HEK293 (cell line): ENCODE measurements around the gene OR12D1.
A peak's percentile ranks its signal among the peaks of the same experiment; 100 is the strongest.

ENCODE experiments used
- CTCF ChIA-PET: fragments of 350-600 bp; formaldehyde crosslinking; extraction: SDS; loops from one replicate; lab custom pipeline; 2021; ENCODE audit warnings: antibody characterized with exemption; lab: Yijun Ruan, JAX
- POLR2A ChIA-PET: fragments of 300-600 bp; formaldehyde crosslinking; extraction: SDS; loops from one replicate; lab custom pipeline; 2020; ENCODE audit warnings: antibody characterized with exemption, inconsistent platforms; lab: Yijun Ruan, JAX
- H3K27ac ChIP-seq: fragments of 200-500 bp; sonication (Bioruptor generic); 2 replicates; pipeline ENCODE4 v1.5.1; 2014; ENCODE audit warnings: low read depth, low read length, control low read depth, inconsistent platforms; ENCODE audit errors: extremely low read depth
- H3K36me3 ChIP-seq, 2 experiments: fragments of 200-500 bp in 1 of 2; sonication (Bioruptor generic) in 1 of 2; 1 replicate in 1 of 2; 2 replicates in 1 of 2; pipeline ENCODE4 v1.5.1; 2014 to 2017; ENCODE audit warnings: inconsistent platforms in 2 of 2, low read length in 2 of 2; ENCODE audit not compliant: control insufficient read depth in 2 of 2, insufficient read depth in 1 of 2
- H3K4me1 ChIP-seq: fragments of 200-500 bp; sonication (Bioruptor generic); 2 replicates; pipeline ENCODE4 v1.5.1; 2014; ENCODE audit warnings: mild to moderate bottlenecking, low read length, inconsistent platforms; ENCODE audit not compliant: control insufficient read depth, insufficient read depth
- H3K4me3 ChIP-seq: 2 replicates; pipeline ENCODE4 v1.5.1; 2011; ENCODE audit warnings: low read depth, mild to moderate bottlenecking, control low read depth, low read length, moderate library complexity
- H3K9me3 ChIP-seq: fragments of 200-500 bp; sonication (Bioruptor generic); 2 replicates; pipeline ENCODE4 v1.5.1; 2014; ENCODE audit warnings: low read depth, low read length, inconsistent platforms; ENCODE audit not compliant: control insufficient read depth, insufficient read depth
- KLF16 ChIP-seq: fragments of 450-650 bp; formaldehyde crosslinking; IDR thresholded peaks from 2 replicates; pipeline ENCODE4 v1.5.1; 2017; ENCODE audit warnings: missing biosample characterization, missing genetic modification characterization
- SCRT1 ChIP-seq: fragments of 450-650 bp; formaldehyde crosslinking; IDR thresholded peaks from 2 replicates; pipeline ENCODE4 v1.5.1; 2016; ENCODE audit warnings: missing biosample characterization, missing genetic modification characterization, borderline replicate concordance
- SCRT2 ChIP-seq: fragments of 450-650 bp; formaldehyde crosslinking; IDR thresholded peaks from 2 replicates; pipeline ENCODE4 v1.5.1; 2016; ENCODE audit warnings: missing biosample characterization, missing genetic modification characterization
- SP3 ChIP-seq: fragments of 450-650 bp; formaldehyde crosslinking; IDR thresholded peaks from 2 replicates; pipeline ENCODE4 v1.5.1; 2016; ENCODE audit warnings: missing biosample characterization, missing genetic modification characterization
- YY2 ChIP-seq: fragments of 450-650 bp; formaldehyde crosslinking; IDR thresholded peaks from 2 replicates; pipeline ENCODE4 v1.5.1; 2016; ENCODE audit warnings: missing biosample characterization, missing genetic modification characterization
- ZBTB11 ChIP-seq: fragments of 450-650 bp; formaldehyde crosslinking; conservative IDR thresholded peaks from 2 replicates; pipeline ENCODE4 v1.5.1; 2016; ENCODE audit warnings: low read depth, missing biosample characterization, missing genetic modification characterization
- ZBTB17 ChIP-seq: fragments of 450-650 bp; formaldehyde crosslinking; IDR thresholded peaks from 2 replicates; pipeline ENCODE4 v1.5.1; 2016; ENCODE audit warnings: missing biosample characterization, missing genetic modification characterization
- ZBTB48 ChIP-seq: fragments of 450-650 bp; formaldehyde crosslinking; IDR thresholded peaks from 2 replicates; pipeline ENCODE4 v1.5.1; 2016; ENCODE audit warnings: missing biosample characterization, missing genetic modification characterization
- ZBTB49 ChIP-seq: fragments of 450-650 bp; formaldehyde crosslinking; IDR thresholded peaks from 2 replicates; pipeline ENCODE4 v1.5.1; 2016; ENCODE audit warnings: missing biosample characterization, missing genetic modification characterization, low read depth
- ZFHX2 ChIP-seq: fragments of 450-650 bp; formaldehyde crosslinking; conservative IDR thresholded peaks from 2 replicates; pipeline ENCODE4 v1.5.1; 2016; ENCODE audit warnings: missing biosample characterization, missing genetic modification characterization
- ZNF174 ChIP-seq: fragments of 450-650 bp; formaldehyde crosslinking; IDR thresholded peaks from 2 replicates; pipeline ENCODE4 v1.5.0; 2017; ENCODE audit warnings: missing biosample characterization, mild to moderate bottlenecking, missing genetic modification characterization
- ZNF416 ChIP-seq: fragments of 450-650 bp; formaldehyde crosslinking; IDR thresholded peaks from 2 replicates; pipeline ENCODE4 v1.5.1; 2016; ENCODE audit warnings: missing biosample characterization, missing genetic modification characterization
- ZNF510 ChIP-seq: fragments of 450-650 bp; formaldehyde crosslinking; IDR thresholded peaks from 2 replicates; pipeline ENCODE4 v1.5.1; 2018; ENCODE audit warnings: mild to moderate bottlenecking, missing genetic modification characterization, missing biosample characterization; ENCODE audit not compliant: insufficient replicate concordance
- ZNF544 ChIP-seq: fragments of 450-650 bp; formaldehyde crosslinking; IDR thresholded peaks from 2 replicates; pipeline ENCODE4 v1.5.0; 2017; ENCODE audit warnings: missing biosample characterization, missing genetic modification characterization
- ZNF624 ChIP-seq: fragments of 450-650 bp; formaldehyde crosslinking; IDR thresholded peaks from 2 replicates; pipeline ENCODE4 v1.5.1; 2017; ENCODE audit warnings: missing biosample characterization, missing genetic modification characterization
- ZNF654 ChIP-seq: fragments of 450-650 bp; formaldehyde crosslinking; IDR thresholded peaks from 2 replicates; pipeline ENCODE4 v1.5.1; 2016; ENCODE audit warnings: low read depth, missing biosample characterization, missing genetic modification characterization
- ZNF670 ChIP-seq: fragments of 450-650 bp; formaldehyde crosslinking; IDR thresholded peaks from 2 replicates; pipeline ENCODE4 v1.5.1; 2016; ENCODE audit warnings: missing biosample characterization, missing genetic modification characterization, low read depth
- ZNF768 ChIP-seq: fragments of 450-650 bp; formaldehyde crosslinking; IDR thresholded peaks from 2 replicates; pipeline ENCODE4 v1.5.1; 2018; ENCODE audit warnings: missing biosample characterization, mild to moderate bottlenecking, missing genetic modification characterization
- ZSCAN23 ChIP-seq: fragments of 450-650 bp; formaldehyde crosslinking; IDR thresholded peaks from 2 replicates; pipeline ENCODE4 v1.5.1; 2016; ENCODE audit warnings: missing biosample characterization, missing genetic modification characterization
- ZSCAN4 ChIP-seq: fragments of 450-650 bp; formaldehyde crosslinking; IDR thresholded peaks from 2 replicates; pipeline ENCODE4 v1.5.1; 2017; ENCODE audit warnings: missing biosample characterization, missing genetic modification characterization
- ZXDB ChIP-seq: fragments of 450-650 bp; formaldehyde crosslinking; IDR thresholded peaks from 2 replicates; pipeline ENCODE4 v1.5.1; 2016; ENCODE audit warnings: missing biosample characterization, missing genetic modification characterization
- TF ChIP-seq, protein P1 (sequence below): fragments of 450-650 bp; formaldehyde crosslinking; IDR thresholded peaks from 2 replicates; pipeline ENCODE4 v1.5.1; 2016; ENCODE audit warnings: missing biosample characterization, missing genetic modification characterization
- TF ChIP-seq, protein P2 (sequence below): fragments of 450-650 bp; formaldehyde crosslinking; IDR thresholded peaks from 2 replicates; pipeline ENCODE4 v1.5.1; 2016; ENCODE audit warnings: missing biosample characterization, missing genetic modification characterization

Gene OR12D1

DNA sequence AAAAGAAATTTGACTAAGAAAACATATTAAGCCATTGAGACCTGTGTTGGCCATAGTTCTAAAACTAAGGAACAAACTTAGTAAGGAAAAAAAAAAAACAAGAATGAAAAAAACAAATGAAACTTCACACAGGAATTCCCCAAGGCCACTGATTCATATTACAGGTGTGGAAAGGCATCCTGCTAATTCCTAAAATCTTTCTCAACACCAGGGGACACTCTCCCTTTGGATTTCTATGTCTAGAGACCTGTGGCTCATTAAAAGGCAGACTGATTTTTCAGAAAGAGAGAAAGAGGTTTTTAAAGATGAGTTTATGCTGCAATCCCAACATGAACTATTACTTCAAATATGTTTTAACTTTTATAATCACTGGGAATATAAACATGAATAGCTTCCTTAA is at the start of gene OR12D1:
Gene OR12D1, plus strand, starts transcription at position 341 of the 400 bp plus-strand sequence.
- TF ChIP-seq SCRT2 (tag by site-specific recombination) (peak; percentile 52; the same call in 1 of the 2 replicates), ZXDB (no peak), ZNF768 (tag by site-specific recombination) (no peak), ZNF654 (tag by site-specific recombination) (peak; percentile 16; the same call in 1 of the 2 replicates), ZSCAN23 (tag by site-specific recombination) (no peak), SCRT1 (tag by site-specific recombination) (peak; percentile 88), ZFHX2 (no peak), ZSCAN4 (tag by site-specific recombination) (no peak)
- Histone ChIP-seq H3K4me3 (no peak within 1 kb of the TSS), H3K4me1 (no peaks in the 10 kb centered on the region), H3K9me3 (no peaks in the 10 kb centered on the region; the same call in 1 of the 2 replicates), H3K27ac (no peak within 1 kb of the TSS), H3K36me3 (no peaks in the 10 kb centered on the region)
- ChIA-PET POLR2A (no interaction called here), CTCF (interaction anchor here (0.6 to 4.0 kb wide), 20 partner anchors 9 to 342 kb away, joined by 3 to 36 read pairs (median 4); partner anchors contain the start of genes OR12D3 and OR2H2)

DNA sequence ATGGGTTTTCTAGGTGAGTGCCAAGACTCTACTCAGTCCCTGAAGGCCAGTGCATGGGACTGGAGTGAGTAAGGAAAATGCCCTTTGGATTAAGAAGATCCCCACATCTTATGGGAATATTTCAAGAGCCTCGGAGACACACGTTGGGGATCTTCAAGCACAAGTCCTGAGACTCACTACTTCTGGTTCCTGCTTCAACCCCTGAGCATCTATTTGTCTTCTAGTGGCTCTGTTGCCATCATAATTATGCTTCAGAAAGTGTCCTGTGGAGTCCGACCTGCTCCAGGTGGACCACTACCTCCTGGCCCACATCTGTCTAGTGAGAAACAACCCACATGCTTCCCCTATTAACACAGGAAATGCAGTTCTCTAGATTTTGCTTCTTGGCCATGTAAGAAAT is 46.0 kb upstream of the OR12D1 start, which contains the start of gene OR5V1:
Gene OR5V1, minus strand, starts transcription at position 101 of the 400 bp plus-strand sequence. CDS start 12,670 bp downstream, outside the sequence.
- Histone ChIP-seq H3K36me3 (no peaks in the 10 kb centered on the region), H3K27ac (no peak within 1 kb of the TSS), H3K4me3 (no peak within 1 kb of the TSS), H3K4me1 (no peaks in the 10 kb centered on the region), H3K9me3 (no peaks in the 10 kb centered on the region)
- ChIA-PET POLR2A (no interaction called here), CTCF (interaction anchor here (0.9 to 1.4 kb wide), 2 partner anchors 282 to 285 kb away, joined by 3 to 4 read pairs; no protein-coding TSS in a partner anchor)
- no peak for TF ChIP-seq SP3
- no peak for TF ChIP-seq ZNF544 (tag by site-specific recombination)
- TF ChIP-seq YY2 (tag by site-specific recombination): no peak
- TF ChIP-seq ZNF510 (tag by site-specific recombination): no peak
- TF ChIP-seq KLF16 (tag by site-specific recombination): no peak
- TF ChIP-seq, protein P1, sequence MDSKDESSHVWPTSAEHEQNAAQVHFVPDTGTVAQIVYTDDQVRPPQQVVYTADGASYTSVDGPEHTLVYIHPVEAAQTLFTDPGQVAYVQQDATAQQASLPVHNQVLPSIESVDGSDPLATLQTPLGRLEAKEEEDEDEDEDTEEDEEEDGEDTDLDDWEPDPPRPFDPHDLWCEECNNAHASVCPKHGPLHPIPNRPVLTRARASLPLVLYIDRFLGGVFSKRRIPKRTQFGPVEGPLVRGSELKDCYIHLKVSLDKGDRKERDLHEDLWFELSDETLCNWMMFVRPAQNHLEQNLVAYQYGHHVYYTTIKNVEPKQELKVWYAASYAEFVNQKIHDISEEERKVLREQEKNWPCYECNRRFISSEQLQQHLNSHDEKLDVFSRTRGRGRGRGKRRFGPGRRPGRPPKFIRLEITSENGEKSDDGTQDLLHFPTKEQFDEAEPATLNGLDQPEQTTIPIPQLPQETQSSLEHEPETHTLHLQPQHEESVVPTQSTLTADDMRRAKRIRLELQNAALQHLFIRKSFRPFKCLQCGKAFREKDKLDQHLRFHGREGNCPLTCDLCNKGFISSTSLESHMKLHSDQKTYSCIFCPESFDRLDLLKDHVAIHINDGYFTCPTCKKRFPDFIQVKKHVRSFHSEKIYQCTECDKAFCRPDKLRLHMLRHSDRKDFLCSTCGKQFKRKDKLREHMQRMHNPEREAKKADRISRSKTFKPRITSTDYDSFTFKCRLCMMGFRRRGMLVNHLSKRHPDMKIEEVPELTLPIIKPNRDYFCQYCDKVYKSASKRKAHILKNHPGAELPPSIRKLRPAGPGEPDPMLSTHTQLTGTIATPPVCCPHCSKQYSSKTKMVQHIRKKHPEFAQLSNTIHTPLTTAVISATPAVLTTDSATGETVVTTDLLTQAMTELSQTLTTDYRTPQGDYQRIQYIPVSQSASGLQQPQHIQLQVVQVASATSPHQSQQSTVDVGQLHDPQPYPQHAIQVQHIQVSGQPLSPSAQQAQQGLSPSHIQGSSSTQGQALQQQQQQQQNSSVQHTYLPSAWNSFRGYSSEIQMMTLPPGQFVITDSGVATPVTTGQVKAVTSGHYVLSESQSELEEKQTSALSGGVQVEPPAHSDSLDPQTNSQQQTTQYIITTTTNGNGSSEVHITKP (tag by site-specific recombination): no peak
- TF ChIP-seq, protein P2, sequence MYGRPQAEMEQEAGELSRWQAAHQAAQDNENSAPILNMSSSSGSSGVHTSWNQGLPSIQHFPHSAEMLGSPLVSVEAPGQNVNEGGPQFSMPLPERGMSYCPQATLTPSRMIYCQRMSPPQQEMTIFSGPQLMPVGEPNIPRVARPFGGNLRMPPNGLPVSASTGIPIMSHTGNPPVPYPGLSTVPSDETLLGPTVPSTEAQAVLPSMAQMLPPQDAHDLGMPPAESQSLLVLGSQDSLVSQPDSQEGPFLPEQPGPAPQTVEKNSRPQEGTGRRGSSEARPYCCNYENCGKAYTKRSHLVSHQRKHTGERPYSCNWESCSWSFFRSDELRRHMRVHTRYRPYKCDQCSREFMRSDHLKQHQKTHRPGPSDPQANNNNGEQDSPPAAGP: no peak
- no peak for TF ChIP-seq ZNF624 (tag by site-specific recombination)
- no peak for TF ChIP-seq ZNF416
- TF ChIP-seq ZNF174 (tag by site-specific recombination): no peak
- TF ChIP-seq ZBTB48 (tag by site-specific recombination): no peak
- TF ChIP-seq ZBTB17 (tag by site-specific recombination): no peak
- no peak for TF ChIP-seq ZBTB49
- no peak for TF ChIP-seq ZBTB11
- TF ChIP-seq ZNF670 (tag by site-specific recombination): no peak
